ENCODE results near the gene C9. TPM values are rescaled to one million over a fixed set of nuclear protein-coding genes. Genes with fewer than 3 reads are reported as not detected.

The C9 gene
- total and polyA plus RNA-seq, 2 experiments from 2014 or later = not detected

DNA sequence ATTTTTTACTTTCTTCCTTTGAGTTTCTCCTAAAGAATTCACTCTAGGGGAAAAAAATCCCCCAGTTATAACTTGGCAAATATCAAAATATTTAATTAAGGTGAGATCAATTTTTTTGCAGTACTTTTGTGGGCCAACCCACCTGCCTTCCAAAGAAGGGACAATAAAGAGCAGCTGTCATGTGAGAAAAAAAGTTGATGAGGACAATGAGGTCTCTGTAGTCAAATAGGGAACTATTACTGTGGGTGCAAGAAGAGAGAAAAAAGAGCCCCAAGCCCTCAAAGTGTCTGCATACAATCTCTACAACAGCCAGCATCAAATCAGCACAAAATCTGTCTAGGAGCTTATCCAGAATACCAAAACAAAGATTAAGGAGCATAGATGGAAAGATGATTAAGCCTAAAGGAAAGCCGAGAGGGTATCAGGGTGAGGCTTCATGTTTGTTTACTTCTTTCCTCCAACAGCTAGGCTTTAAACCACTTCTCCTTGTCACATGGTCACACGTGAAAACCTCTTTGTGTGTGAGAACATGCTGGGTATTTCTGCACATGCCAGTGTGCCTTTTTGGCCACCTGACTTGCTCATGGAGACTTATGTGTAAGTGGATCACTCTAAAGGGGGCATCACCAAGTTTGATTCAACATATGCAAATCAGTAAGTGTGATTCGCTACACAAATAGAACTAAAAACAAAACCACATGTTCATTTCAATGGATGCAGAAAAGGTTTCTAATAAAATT lies 125.8 kb downstream of the C9 start:
- Histone ChIP-seq H3K36me3 (ENCODE audit: insufficient read depth) (no peaks in the 10 kb centered on the region), H3K4me2 (no peak overlapping the region), H2AFZ (peak overlapping the region; percentile 79), H3K9me2 (ENCODE audit: insufficient read depth) (no peaks in the 10 kb centered on the region), H3F3A (replicated peaks; ENCODE audit: low read depth) (no peaks in the 10 kb centered on the region), H3K4me1 (ENCODE audit: insufficient read depth) (no peaks in the 10 kb centered on the region), H4K20me1 (replicated peaks; ENCODE audit: insufficient read depth) (no peaks in the 10 kb centered on the region), H3K79me2 (replicated peaks; ENCODE audit: insufficient read depth) (no peaks in the 10 kb centered on the region), H3K27ac (ENCODE audit: low read depth) (no peak overlapping the region), H3K4me3 (no peak overlapping the region), H3K27me3 (ENCODE audit: insufficient read depth) (no peaks in the 10 kb centered on the region)
- H3K4me3 Mint-ChIP-seq = no peak overlapping the region
- no peak overlapping the region for H3K27ac Mint-ChIP-seq
- peaks cover 8% of the 10 kb centered on the region; the same call in 1 of the 3 replicates for H3K36me3 Mint-ChIP-seq (ENCODE audit: low read depth)
- ATAC-seq = no peak
- no peaks in the 10 kb centered on the region for H3K4me1 Mint-ChIP-seq
- peaks cover 13% of the 10 kb centered on the region for H3K9me3 Mint-ChIP-seq
- TF ChIP-seq ZNF462 (CRISPR knock-in tag; IDR thresholded peaks at IDR 0.05) (no peak), EZH2 (IDR thresholded peaks at IDR 0.05; ENCODE audit: low read depth, unreplicated experiment) (no peak), JUNB (IDR thresholded peaks at IDR 0.05; ENCODE audit: unreplicated experiment) (no peak), NANOG (IDR thresholded peaks at IDR 0.05; ENCODE audit: borderline replicate concordance) (no peak), CTCF (conservative IDR thresholded peaks at IDR 0.05; ENCODE audit: low read depth in 2 of 2) (no peak), EZH2phosphoT487 (IDR thresholded peaks at IDR 0.05; ENCODE audit: unreplicated experiment) (no peak), CREB1 (CRISPR knock-in tag; IDR thresholded peaks at IDR 0.05; ENCODE audit: low read depth) (no peak), POLR2AphosphoS5 (IDR thresholded peaks at IDR 0.05; ENCODE audit: low read depth) (no peak), STAT1 (IDR thresholded peaks at IDR 0.05; ENCODE audit: unreplicated experiment) (no peak), ZNF114 (CRISPR knock-in tag; IDR thresholded peaks at IDR 0.05) (no peak), ZNF331 (CRISPR knock-in tag; IDR thresholded peaks at IDR 0.05; ENCODE audit: low read depth) (no peak)
- TF ChIP-seq, protein P1, sequence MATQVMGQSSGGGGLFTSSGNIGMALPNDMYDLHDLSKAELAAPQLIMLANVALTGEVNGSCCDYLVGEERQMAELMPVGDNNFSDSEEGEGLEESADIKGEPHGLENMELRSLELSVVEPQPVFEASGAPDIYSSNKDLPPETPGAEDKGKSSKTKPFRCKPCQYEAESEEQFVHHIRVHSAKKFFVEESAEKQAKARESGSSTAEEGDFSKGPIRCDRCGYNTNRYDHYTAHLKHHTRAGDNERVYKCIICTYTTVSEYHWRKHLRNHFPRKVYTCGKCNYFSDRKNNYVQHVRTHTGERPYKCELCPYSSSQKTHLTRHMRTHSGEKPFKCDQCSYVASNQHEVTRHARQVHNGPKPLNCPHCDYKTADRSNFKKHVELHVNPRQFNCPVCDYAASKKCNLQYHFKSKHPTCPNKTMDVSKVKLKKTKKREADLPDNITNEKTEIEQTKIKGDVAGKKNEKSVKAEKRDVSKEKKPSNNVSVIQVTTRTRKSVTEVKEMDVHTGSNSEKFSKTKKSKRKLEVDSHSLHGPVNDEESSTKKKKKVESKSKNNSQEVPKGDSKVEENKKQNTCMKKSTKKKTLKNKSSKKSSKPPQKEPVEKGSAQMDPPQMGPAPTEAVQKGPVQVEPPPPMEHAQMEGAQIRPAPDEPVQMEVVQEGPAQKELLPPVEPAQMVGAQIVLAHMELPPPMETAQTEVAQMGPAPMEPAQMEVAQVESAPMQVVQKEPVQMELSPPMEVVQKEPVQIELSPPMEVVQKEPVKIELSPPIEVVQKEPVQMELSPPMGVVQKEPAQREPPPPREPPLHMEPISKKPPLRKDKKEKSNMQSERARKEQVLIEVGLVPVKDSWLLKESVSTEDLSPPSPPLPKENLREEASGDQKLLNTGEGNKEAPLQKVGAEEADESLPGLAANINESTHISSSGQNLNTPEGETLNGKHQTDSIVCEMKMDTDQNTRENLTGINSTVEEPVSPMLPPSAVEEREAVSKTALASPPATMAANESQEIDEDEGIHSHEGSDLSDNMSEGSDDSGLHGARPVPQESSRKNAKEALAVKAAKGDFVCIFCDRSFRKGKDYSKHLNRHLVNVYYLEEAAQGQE (IDR thresholded peaks at IDR 0.05; ENCODE audit: unreplicated experiment) = no peak
- TF ChIP-seq, protein P2, sequence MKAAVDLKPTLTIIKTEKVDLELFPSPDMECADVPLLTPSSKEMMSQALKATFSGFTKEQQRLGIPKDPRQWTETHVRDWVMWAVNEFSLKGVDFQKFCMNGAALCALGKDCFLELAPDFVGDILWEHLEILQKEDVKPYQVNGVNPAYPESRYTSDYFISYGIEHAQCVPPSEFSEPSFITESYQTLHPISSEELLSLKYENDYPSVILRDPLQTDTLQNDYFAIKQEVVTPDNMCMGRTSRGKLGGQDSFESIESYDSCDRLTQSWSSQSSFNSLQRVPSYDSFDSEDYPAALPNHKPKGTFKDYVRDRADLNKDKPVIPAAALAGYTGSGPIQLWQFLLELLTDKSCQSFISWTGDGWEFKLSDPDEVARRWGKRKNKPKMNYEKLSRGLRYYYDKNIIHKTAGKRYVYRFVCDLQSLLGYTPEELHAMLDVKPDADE (IDR thresholded peaks at IDR 0.05) = no peak
- H3K27me3 Mint-ChIP-seq (ENCODE audit: insufficient read depth, low read depth, poor library complexity) = no peaks in the 10 kb centered on the region
- DNase-seq (ENCODE audit: low spot score) = no peak

All from GM23338 (cell line).